ENCODE measurements around the gene C9orf85.
"Not testable (repeated sequence)": the region's sequence is repeated elsewhere in the genome, so short reads cannot be mapped to it uniquely, and the experiment has no call there.

The C9orf85 gene

DNA sequence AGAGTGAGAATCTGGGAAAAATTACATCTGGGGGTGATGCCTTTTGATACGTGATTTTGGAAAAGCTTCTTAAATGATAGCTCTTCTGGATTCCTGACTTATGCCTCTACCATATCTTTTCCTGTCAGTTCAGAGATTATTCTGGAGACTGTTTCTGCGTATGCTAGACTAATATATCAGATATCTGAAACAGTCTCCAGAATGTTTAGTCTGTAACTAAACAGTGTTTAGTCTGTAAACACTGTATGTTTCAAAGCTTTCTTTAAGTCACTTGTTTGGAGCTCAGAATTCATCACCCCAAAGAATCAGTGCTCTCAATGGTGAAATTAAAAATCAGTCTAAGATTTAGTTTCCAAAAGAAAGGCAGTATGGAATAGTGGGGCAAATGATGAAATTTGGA lies 19.7 kb downstream of the C9orf85 start:
- H3K4me3 ChIP-seq (ENCODE audit: low read length) = no peak overlapping the region
- DNase-seq (ENCODE audit: low read depth, low spot score) = no peak

- no peak for DNase-seq (ENCODE audit: low read depth, low spot score)
- H3K4me3 ChIP-seq (ENCODE audit: low read length) = no peak overlapping the region
Observed at GRCh38 chr9:71936066-71936465, 24.6 kb downstream of the C9orf85 start.

GRCh38 chr9:71937070-71937625 lies 25.7 kb downstream of the C9orf85 start:
- no peak for DNase-seq (ENCODE audit: low read depth, low spot score)
- H3K4me3 ChIP-seq (ENCODE audit: low read length) = no peak overlapping the region

DNA sequence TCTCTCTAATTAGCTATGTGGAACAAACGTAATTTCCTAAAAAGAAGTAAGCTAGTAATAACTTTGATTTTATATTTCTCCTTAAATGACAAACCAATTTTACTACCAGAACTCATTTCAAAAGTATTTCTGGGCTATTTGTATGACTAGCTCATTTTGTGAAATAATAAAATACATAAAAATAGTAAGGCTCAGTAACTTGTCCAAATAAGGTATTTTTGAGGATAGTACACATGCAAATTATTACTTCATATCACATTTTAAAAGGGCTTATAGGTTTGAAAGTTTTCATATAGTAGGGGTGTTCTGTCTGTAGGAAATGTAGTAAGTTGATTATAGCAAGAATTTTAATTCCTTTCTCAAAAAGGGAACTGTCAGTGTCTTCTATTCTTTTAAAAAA lies 26.5 kb downstream of the C9orf85 start:
- DNase-seq (ENCODE audit: low read depth, low spot score) = no peak
- H3K4me3 ChIP-seq (ENCODE audit: low read length) = no peak overlapping the region

DNA sequence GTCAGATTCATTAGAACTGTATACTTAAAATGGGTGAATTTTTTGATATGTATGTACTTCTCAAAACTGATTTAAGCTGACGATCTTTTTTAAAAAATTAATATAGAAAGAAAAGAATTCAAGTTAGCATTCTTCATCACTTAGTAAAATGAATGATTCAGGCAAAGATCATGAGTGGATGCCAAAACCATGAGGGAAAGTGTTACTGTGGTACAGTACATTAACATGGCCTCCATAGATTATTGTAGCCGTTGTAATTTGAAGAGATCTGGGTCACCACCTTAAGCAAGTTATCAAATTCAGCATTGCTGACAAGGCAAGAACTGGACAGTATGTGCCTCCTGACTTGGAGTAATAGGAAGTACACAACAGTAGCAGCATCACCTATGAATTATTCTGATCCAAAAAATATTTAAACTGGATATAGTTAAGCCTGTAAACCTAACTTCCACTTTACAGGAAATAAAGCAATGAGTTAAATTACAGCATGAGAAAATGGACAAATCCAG lies 29.7 kb downstream of the C9orf85 start:
- no peak overlapping the region for H3K4me3 ChIP-seq (ENCODE audit: low read length)
- no peak for DNase-seq (ENCODE audit: low read depth, low spot score)

- no peak overlapping the region for H3K4me3 ChIP-seq (ENCODE audit: low read length)
- DNase-seq (ENCODE audit: low read depth, low spot score) = no peak
Observed at GRCh38 chr9:71941998-71942567, 30.6 kb downstream of the C9orf85 start.

- DNase-seq (ENCODE audit: low read depth, low spot score) = no peak
- no peak overlapping the region for H3K4me3 ChIP-seq (ENCODE audit: low read length)
Observed at GRCh38 chr9:71944754-71945375, 33.4 kb downstream of the C9orf85 start.

DNA sequence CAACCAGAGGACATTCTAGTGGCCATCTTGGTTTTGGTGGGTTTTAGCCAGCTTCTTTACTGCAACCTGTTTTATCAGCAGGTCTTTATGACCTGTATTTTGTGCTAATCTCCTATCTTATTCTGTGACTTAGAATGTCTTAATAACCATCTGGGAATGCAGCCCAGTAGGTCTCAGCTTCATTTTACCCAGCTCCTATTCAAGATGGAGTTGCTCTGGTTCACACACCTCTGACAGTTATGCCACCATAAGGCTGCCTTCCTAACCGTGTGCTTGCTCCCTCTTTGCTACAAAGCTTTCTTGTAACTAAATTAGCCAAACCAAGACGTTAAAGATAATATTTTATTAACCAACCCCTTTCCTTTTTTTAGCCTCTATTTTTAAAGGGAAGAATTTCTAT lies 43.2 kb downstream of the C9orf85 start:
- not testable (repeated sequence) for H3K4me3 ChIP-seq (ENCODE audit: low read length); DNase-seq (ENCODE audit: low read depth, low spot score)

- no peak for DNase-seq (ENCODE audit: low read depth, low spot score)
Observed at GRCh38 chr9:71955300-71955915, 44.0 kb downstream of the C9orf85 start.

GRCh38 chr9:71962328-71962727 lies 50.9 kb downstream of the C9orf85 start:
- no peak overlapping the region for H3K4me3 ChIP-seq (ENCODE audit: low read length)
- DNase-seq (ENCODE audit: low read depth, low spot score) = no peak

More at GRCh38 chr9:71955300-71955915, 44.0 kb downstream of the C9orf85 start:
- no peak overlapping the region for H3K4me3 ChIP-seq (ENCODE audit: low read length)

DNA sequence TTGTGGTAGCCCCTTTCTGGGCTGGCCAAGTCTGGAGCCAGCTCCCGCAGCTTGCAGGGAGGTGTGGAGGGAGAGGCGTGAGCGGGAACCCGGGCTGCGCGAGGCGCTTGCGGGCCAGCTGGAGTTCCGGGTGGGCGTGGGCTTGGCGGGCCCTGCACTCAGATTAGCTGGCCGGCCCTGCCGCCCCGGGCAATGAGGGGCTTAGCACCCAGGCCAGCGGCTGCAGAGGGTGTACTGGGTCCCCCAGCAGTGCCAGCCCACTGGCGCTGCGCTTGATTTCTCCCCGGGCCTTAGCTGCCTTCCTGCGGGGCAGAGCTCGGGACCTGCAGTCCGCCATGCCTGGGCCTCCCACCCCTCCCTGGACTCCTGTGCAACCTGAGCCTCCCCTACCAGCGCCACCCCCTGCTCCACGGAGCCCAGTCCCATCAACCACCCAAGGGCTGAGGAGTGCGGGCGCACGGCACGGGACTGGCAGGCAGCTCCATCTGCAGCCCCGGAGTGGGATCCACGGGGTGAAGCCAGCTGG lies 52.1 kb downstream of the C9orf85 start:
- not testable (repeated sequence) for H3K4me3 ChIP-seq (ENCODE audit: low read length); DNase-seq (ENCODE audit: low read depth, low spot score)

DNA sequence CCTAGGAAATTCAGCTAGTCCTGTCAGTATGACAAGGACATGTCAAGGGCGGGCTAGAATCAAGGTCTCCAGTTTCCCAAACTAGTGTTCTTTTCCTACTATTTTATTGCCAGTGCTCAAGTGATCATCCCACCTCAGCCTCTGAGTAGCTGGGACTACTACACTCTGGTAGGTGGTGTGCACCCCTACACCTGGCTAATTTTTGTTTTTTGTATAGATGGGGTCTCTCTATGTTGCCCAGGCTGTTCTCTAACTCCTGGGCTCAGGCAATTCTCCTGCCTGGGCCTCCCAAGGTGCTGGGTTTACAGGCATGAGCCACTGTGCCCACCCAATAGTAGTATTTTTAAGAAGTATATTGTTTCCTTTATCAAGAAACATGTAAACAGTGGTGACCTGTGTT lies 54.0 kb downstream of the C9orf85 start:
- no peak for DNase-seq (ENCODE audit: low read depth, low spot score)
- H3K4me3 ChIP-seq (ENCODE audit: low read length) = no peak overlapping the region

DNA sequence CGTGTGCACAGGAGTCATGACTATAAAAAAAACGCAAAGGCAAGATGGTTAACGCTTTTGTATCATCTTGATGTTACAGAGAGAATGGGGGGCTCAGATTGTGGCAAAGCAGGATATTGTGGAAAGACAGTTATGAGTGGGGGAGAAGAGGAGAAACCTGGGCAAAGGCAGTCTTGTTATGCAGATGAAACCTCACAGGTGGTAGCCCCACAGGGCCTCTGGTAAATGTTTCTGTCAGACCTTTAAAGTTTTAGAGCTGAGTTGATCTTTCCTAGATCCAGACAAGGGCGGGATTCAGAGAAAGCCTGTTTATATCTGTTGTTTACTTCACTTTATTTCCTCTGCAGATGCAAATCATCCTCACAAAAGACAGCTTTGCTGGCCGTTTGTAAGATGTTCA lies 55.2 kb downstream of the C9orf85 start:
- no peak for DNase-seq (ENCODE audit: low read depth, low spot score)
- H3K4me3 ChIP-seq (ENCODE audit: low read length) = no peak overlapping the region

GRCh38 chr9:71968541-71969090 lies 57.2 kb downstream of the C9orf85 start:
- H3K4me3 ChIP-seq (ENCODE audit: low read length) = no peak overlapping the region
- no peak for DNase-seq (ENCODE audit: low read depth, low spot score)

DNA sequence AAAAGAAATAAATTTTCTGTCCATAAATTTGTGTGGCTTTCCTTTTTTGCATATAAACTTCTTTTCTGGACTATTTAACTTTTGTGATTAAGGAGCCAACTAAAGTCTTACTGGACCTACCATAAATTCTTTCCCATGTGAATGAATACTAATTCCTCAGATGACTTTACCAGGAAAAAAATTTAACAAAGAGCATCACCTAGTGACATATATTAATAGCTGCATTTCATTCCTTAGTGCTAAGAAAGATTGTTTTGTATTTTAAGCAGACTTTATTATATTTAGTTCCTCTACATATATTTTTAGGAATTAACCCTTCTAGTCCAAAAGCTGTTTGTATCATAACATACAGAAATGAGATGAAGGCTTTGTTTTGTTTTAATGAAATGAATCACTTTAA lies 64.4 kb downstream of the C9orf85 start:
- DNase-seq (ENCODE audit: low read depth, low spot score) = no peak
- no peak overlapping the region for H3K4me3 ChIP-seq (ENCODE audit: low read length)

DNA sequence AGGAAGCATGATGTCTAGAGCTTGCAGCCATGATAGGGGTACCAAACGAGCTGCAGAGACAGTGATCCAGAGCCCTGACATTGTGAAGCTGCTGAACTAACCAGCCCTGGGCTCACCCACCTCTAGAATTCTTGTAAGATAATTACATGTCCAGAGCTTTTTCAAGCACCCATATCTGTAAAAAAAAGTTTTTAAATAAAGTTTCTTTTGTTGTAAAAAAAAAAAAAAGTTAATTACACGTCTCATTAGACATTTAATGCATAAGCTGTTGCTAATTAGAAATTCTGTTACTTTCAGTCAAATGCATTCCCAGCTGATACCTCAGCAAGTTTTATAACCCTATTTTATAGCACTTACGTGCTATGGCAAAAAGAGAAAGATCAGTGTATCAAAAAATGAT lies 65.6 kb downstream of the C9orf85 start:
- H3K4me3 ChIP-seq (ENCODE audit: low read length) = no peak overlapping the region
- DNase-seq (ENCODE audit: low read depth, low spot score) = no peak

DNA sequence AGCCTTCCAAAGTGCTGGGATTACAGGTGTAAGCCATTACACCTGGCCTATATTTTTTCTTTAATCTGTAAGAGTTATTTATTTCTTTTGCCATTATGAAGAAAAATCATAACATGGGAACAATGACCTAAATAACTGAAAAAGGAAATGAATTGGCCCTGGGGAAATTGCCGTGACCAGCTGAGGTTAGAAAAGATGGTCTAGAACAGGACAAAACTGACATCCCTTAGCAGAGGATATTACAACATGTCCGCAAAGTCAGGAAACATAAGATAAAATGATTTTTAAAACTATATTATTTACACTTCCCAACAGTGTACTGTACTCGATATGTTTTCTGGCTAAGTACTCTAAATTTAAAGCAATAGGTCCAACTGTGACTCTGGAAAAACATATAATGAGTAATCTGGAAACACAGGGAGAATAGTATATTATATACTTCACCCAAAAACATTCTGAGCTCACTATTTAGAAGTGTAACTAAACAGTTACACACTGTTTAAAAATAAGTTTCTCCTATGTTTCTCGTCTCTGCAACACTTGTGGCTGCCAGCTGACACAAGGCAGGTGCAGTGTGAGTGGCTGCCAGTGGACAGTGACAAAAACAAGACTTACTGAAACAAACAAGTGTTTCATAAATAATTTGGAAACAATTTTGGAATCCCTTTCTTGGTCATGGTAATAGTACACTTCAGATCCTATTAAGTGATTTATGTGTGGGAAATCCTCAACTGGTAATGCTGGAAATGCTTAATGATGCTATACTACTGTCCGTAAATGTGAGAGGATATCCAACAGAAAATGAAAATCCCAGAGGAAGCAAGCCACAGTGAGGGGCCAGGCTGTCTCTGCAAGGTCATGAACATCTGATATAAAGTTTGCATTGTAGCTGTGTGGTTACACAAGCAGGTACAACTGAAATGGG lies 69.1 kb downstream of the C9orf85 start:
- DNase-seq (ENCODE audit: low read depth, low spot score) = no peak

GRCh38 chr9:71981944-71982343 lies 70.5 kb downstream of the C9orf85 start:
- no peak overlapping the region for H3K4me3 ChIP-seq (ENCODE audit: low read length)
- DNase-seq (ENCODE audit: low read depth, low spot score) = no peak

More for the DNA sequence above, 69.1 kb downstream of the C9orf85 start:
- H3K4me3 ChIP-seq (ENCODE audit: low read length) = no peak overlapping the region

DNA sequence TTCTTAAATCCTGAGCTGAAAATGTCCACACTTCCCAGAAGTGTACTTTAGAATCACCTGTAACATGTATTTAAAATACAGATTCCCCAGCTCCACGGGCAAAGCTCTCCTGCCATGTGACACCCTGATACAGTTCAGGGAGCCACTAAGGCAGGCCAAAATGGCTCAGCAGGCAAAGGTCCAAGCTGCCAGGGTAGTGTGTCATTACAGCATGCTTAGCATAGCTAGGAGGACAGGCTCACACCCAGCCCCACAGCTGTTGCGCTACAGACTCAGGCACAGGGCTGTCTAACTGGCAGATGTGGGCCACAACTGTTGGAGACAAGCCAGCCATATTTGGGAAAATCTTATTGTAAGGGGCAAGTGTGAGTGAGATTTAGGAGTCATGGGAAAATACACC lies 73.0 kb downstream of the C9orf85 start:
- no peak for DNase-seq (ENCODE audit: low read depth, low spot score)
- H3K4me3 ChIP-seq (ENCODE audit: low read length) = no peak overlapping the region

Data from Jurkat, Clone E6-1 (cell line).